ENCODE data around the gene ZNF555.
"Not testable (repeated sequence)": the region's sequence is repeated elsewhere in the genome, so short reads cannot be mapped to it uniquely, and the experiment has no call there.

Gene ZNF555

GRCh38 chr19:2840794-2841791, at the start of gene ZNF555:
Gene ZNF555 (plus strand): TSS chr19:2841475. CDS start chr19:2841573, 98 bp downstream.
- peak; percentile 95 to 99 (median 98) for DNase-seq

DNA sequence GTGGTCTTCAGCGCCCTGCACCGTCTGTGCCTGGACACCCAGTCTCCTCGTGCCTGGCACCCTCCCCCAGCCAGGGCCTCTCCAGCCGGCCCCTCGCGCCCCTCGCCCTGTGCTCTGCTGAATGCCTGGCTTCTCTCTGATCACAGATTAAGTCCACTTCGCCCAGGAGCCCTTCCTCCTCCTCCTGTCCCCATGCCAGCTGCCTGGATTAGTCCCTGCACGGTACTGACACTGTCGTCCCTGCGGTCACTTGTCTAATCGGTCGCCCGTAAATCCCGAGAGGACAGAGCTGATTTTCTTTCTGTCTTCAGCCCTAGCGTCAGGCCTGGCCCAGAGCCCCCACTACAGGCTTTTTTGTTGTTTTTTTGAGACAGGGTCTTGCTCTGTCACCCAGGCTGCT, 49.4 kb upstream of the ZNF555 start:
- no peak for DNase-seq

DNA sequence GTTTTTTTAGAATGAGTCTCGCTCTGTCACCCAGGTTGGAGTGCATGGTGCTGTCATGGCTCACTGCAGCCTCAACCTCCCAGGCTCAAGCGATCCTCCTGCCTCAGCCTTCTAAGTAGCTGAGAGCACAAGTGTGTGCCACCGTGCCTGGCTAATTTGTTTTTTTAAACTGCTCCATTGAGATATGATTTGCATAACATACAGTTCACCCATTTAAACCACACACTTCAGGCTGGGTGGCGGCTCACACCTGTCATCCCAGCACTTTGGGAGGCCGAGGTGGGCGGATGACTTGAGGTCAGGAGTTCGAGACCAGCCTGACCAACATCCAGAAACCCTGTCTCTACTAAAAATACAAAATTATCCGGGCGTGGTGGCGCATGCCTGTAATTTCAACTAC, 48.6 kb upstream of the ZNF555 start:
- not testable (repeated sequence) for DNase-seq

- no peak for DNase-seq
These were observed 48.1 kb upstream of the ZNF555 start for GRCh38 chr19:2793126-2793525.

GRCh38 chr19:2793577-2793976, 47.7 kb upstream of the ZNF555 start:
- DNase-seq: no peak

DNA sequence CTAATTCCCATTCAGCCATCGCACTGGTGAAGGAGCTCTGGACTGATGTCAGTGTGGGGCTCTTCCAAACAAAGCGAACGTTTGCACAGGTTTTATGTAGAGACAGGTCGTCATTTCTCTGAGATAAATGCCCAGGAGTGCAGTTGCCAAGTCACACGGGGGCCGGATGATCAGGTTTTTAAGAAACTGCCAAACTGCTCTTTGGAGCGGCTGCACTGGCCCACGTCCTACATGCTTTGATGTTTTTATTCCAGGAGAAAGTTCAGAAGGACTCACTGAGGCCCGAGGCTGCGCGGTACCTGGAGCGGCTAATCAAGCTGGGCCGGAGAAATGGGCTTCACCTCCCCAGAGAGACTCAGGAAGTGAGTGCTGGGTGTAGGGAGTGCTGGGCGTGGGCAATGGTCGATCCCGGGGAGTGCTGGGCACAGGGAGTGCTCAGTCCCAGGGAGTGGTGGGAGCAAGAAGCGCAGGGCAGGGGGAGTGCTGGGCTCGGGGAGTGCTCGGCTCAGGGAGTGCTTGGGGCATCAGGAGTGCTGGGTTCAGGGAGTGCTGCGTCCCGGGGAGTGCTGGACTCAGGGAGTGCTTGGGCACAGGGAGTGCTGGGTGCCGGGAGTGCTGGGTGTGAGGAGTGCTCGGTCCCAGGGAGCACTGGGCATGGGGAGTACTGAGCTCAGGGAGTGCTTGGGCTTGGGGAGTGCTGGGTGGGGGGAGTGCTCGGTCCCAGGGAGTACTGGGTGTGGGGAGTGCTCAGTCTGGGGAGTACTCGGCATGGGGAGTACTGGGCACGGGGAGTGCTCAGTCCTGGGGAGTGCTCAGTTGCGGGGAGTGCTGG, 45.2 kb upstream of the ZNF555 start:
- no peak for DNase-seq

GRCh38 chr19:2796659-2797266, 44.5 kb upstream of the ZNF555 start:
- no peak for DNase-seq

GRCh38 chr19:2797280-2797679, 44.0 kb upstream of the ZNF555 start:
- DNase-seq: no peak

- no peak for DNase-seq
These were observed 43.1 kb upstream of the ZNF555 start for GRCh38 chr19:2798158-2798685.

DNA sequence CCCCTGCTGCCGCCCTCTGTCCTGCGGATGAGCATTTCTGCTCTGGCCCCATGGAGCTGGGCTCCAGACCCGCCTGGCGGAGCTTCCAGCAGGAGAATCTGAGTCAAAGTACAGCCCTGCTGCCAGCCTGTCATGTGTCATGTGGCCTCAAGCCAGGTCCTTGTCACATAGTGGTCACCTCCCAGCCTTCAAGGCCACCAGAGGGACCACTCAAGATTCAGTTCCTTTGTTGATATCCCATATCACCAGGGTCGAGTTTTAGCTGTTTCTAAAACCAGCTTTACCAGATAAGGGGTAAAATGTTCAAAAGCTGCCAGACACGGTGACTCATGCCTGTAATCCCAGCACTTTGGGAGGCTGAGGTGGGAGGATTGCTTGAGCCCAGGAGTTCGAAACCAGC, 42.5 kb upstream of the ZNF555 start:
- DNase-seq: no peak

DNA sequence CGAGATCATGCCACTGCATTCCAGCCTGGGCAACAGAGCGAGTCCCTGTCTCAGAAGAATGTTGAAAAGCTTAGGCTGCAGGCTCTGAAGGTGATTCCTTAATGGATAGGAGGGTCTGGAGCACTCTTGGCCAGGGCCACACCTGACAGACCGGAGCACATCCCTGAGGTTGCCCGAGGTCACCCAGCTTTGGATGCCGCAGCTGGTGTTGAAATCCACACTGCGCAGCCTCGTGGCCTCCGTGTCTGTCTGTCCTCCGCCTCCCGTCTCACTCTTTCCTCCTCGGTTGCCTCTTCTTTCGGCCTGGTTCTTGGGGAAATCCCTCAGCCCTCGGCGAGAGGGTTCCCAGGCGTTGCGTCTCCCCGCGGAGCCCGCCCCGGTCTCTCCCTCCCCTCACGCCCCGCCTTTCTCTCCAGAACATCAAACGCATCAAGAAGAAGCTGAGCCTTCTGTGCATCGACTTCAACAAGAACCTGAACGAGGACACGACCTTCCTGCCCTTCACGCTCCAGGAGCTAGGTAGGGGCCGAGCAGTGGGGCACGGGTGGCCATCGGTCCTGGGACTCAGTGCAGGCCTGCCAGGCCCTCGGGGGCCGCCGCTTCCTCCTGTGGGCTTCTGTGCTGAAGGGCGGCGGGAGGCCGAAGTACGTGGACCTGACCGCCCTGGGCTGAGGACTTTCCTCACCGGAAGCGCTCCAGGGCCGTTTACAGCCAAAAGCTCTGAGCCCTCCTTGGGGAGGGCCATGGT, 41.8 kb upstream of the ZNF555 start:
- DNase-seq: no peak

DNA sequence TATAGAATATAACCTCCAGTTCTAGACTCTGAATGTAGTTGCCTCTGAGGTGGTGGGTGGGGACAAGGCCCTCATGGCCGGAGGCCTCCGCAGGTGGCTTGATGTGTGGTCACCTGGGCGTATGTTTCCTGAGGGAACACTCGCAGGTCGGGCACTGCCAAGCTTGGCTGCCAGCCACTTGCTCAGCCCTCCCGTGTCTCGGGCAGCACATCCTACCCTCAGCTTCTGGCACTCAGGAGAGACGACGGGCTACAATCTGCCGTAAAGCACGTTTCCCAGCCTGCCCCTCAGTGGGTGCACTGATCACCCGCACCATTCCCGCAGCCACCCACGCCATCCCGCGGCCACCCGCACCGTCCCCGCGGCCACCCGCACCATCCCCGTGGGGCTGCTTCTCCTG, 40.8 kb upstream of the ZNF555 start:
- no peak for DNase-seq

DNA sequence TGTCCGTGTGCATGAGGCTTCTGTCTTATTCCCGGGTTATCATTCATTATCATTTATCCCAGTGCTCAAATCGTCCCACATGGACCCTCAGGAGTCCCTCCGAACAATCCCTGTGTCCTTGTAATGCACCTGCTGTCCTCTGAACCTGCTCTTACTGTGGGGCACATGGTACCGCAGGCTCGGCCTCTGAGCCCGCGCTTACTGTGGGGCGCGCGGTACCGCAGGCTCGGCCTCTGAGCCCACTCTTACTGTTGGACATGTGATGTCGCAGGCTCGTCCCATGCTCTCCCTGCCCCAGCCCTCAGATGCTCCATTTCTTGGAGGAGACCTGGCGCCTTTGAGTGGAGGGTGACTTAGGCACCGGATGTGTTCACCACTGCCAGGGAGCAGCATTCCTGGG, 38.4 kb upstream of the ZNF555 start:
- DNase-seq: no peak

GRCh38 chr19:2803486-2804155, 37.7 kb upstream of the ZNF555 start:
- DNase-seq: no peak

DNA sequence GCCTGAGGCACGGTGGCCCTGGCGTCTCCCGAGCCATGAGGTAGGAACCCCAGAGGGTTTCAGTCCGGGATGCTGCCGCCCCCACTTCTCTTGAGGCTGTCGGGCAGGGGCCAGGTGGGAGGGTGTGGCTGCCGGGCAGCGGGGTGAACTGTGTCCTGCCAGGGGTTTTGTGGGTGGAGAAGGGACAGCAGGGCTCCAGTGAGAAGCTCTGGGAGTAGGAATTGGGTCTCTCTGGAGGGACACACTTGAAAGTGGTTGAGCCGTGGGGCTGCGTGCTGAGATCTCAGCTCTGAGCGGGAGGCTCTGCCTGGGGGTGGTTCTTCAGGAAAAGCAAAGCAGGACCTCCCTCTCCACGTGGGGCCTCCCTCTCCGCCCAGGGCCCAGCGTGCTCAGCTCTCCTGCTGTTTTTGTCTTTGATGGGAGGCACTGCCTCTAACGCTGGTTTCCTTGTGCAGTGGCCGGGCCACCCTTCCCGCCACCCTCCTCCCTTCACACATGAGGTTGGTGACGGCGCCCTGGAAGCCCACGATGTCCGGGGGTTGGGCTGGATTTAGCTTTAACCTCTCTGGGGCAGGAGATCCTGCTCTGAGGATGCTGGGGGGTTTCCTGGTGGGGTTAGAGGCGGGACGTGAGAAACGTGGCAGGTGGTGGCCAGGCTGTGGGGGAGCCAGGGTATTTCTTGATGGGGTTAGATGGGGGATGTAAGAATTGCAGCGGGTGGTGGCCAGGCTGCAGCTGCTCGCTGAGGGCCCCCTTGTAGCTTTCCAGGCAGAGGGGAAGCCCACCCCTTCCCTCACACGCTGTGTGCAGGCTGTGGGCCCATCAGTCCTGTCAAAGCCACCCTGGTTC, 36.9 kb upstream of the ZNF555 start:
- DNase-seq: no peak

- DNase-seq: no peak
These were observed 35.9 kb upstream of the ZNF555 start for GRCh38 chr19:2805261-2805900.

GRCh38 chr19:2805991-2806649, 35.2 kb upstream of the ZNF555 start:
- no peak for DNase-seq

- DNase-seq: no peak
These were observed 34.4 kb upstream of the ZNF555 start for GRCh38 chr19:2806736-2807378.
